Placental pericyte (primary cell): Measurements from ENCODE around the gene HLA-DRA. TPM values are rescaled to one million over a fixed set of nuclear protein-coding genes. Genes with fewer than 3 reads are reported as not detected.

Source experiments
- total RNA-seq: library from RNA; depleted of rRNA; stranded (reverse); fragments of >200 nt; gene quantifications from 2 replicates; pipeline ENCODE4 v1.2.3, GENCODE V29; 2012

HLA-DRA gene
- 0.22 and 0.72 TPM in 2 replicates for total RNA-seq

GRCh38 chr6:32439602-32440214, at the start of gene HLA-DRA:
Gene HLA-DRA, plus strand, starts transcription at chr6:32439887. Its CDS starts 64 bp downstream, at chr6:32439951.

GRCh38 chr6:32406857-32407256, 32.8 kb upstream of the HLA-DRA start, which contains the start of gene BTNL2:
Gene BTNL2, minus strand, starts transcription at chr6:32407181. Its CDS starts 58 bp downstream, at chr6:32407123.

Other genes starting within 250 kb of the HLA-DRA start
- gene PBX2, start 249.7 kb upstream of the HLA-DRA start, total RNA-seq, result 51.4 and 57.8 TPM in 2 replicates
- gene GPSM3, start 247.2 kb upstream of the HLA-DRA start, total RNA-seq, result 5.5 and 10.9 TPM in 2 replicates
- gene NOTCH4, start 215.8 kb upstream of the HLA-DRA start, total RNA-seq, result 0.44 and 1.1 TPM in 2 replicates
- not detected in 2 replicates for gene TSBP1, start 68.0 kb upstream of the HLA-DRA start, total RNA-seq
- gene BTNL2, start 32.7 kb upstream of the HLA-DRA start, total RNA-seq, result not detected in 2 replicates
- gene HLA-DRB5, start 90.4 kb downstream of the HLA-DRA start, total RNA-seq, result 0.14 TPM in 1 of 2 replicates, not detected in the other
- 0.14 TPM in 1 of 2 replicates, not detected in the other for gene HLA-DRB1, start 150.0 kb downstream of the HLA-DRA start, total RNA-seq
- 0.43 TPM in 1 of 2 replicates, not detected in the other for gene HLA-DQA1, start 197.5 kb downstream of the HLA-DRA start, total RNA-seq
- gene HLA-DQB1, start 226.8 kb downstream of the HLA-DRA start, total RNA-seq, result 0.43 TPM in 1 of 2 replicates, not detected in the other